Calu3 (cell line): ENCODE results near the gene EHBP1L1. TPM values are rescaled to one million over a fixed set of nuclear protein-coding genes. Genes with fewer than 3 reads are reported as not detected.
A peak's percentile ranks its signal among the peaks of the same experiment; 100 is the strongest.

Experiments
- BruUV-seq: library from RNA; stranded (reverse); fragments of 400-500 nt; replicated peaks from 2 replicates; lab custom pipeline; 2021; lab: Mats Ljungman, UMichigan
- CTCF ChIA-PET: fragments of 300-600 bp; sonication (Branson Sonifier 250); formaldehyde crosslinking; loops from one replicate; lab custom pipeline; 2022; ENCODE audit warnings: antibody characterized with exemption; lab: Charles Lee
- DNase-seq: peaks from one replicate; pipeline ENCODE4 v3.0.0; 2022
- H3K27ac Mint-ChIP-seq: one replicate; pipeline ENCODE4 v1.8.0; 2022; ENCODE audit warnings: mixed read lengths; ENCODE audit not compliant: unreplicated experiment
- H3K27me3 Mint-ChIP-seq: one replicate; pipeline ENCODE4 v1.8.0; 2022; ENCODE audit warnings: mixed read lengths; ENCODE audit not compliant: unreplicated experiment
- H3K36me3 Mint-ChIP-seq: one replicate; pipeline ENCODE4 v1.8.0; 2022; ENCODE audit warnings: mild to moderate bottlenecking, moderate library complexity, mixed read lengths; ENCODE audit not compliant: insufficient read depth, unreplicated experiment
- H3K4me1 Mint-ChIP-seq: one replicate; pipeline ENCODE4 v1.8.0; 2022; ENCODE audit warnings: mild to moderate bottlenecking, low read depth, mixed read lengths; ENCODE audit not compliant: unreplicated experiment
- H3K4me3 Mint-ChIP-seq: one replicate; pipeline ENCODE4 v1.8.0; 2022; ENCODE audit warnings: mild to moderate bottlenecking, low read depth, moderate library complexity, mixed read lengths; ENCODE audit not compliant: unreplicated experiment
- H3K9me3 Mint-ChIP-seq: one replicate; pipeline ENCODE4 v1.8.0; 2022; ENCODE audit warnings: low read depth, mixed read lengths; ENCODE audit not compliant: unreplicated experiment
- CTCF ChIP-seq: fragments of 200-600 bp; IDR thresholded peaks from one replicate; pipeline ENCODE4 v1.8.0; 2022; ENCODE audit warnings: antibody characterized with exemption; ENCODE audit not compliant: unreplicated experiment
- intact Hi-C: fragments of 100-400 bp; cut with micrococcal nuclease; formaldehyde crosslinking; loops from one replicate; pipeline ENCODE4 v1.10.0; 2022; ENCODE audit not compliant: unreplicated experiment
- total RNA-seq: library from RNA; stranded (reverse); gene quantifications from 2 replicates; pipeline ENCODE4 v1.2.3, GENCODE V29; 2022

The EHBP1L1 gene
- total RNA-seq, 1 experiment from 2014 or later, result 73.7 TPM

- peaks cover 96% of the 10 kb centered on the region for H3K36me3 Mint-ChIP-seq
Measured at GRCh38 chr11:65574109-65574810, 1.6 kb upstream of the EHBP1L1 start.

GRCh38 chr11:65574811-65575567, 864 bp upstream of the EHBP1L1 start:
- peaks cover 43% of the 10 kb centered on the region for H3K4me1 Mint-ChIP-seq
- intact Hi-C loops, result no loop called here
- H3K9me3 Mint-ChIP-seq, result no peaks in the 10 kb centered on the region
- DNase-seq, result no peak
- CTCF ChIA-PET, result interaction anchor here (0.6 to 1.5 kb wide), 3 partner anchors 13 to 24 kb away, joined by 3 to 4 read pairs (median 3); no protein-coding TSS in a partner anchor
- H3K36me3 Mint-ChIP-seq, result peaks cover 95% of the 10 kb centered on the region
- peak overlapping the region; percentile 77 for H3K27ac Mint-ChIP-seq
- no peak for TF ChIP-seq CTCF
- peak overlapping the region; percentile 79 for H3K4me3 Mint-ChIP-seq
- BruUV-seq, result TSS peak; percentile 95
- H3K27me3 Mint-ChIP-seq, result no peaks in the 10 kb centered on the region

More at GRCh38 chr11:65574109-65574810, 1.6 kb upstream of the EHBP1L1 start:
- intact Hi-C loops, result no loop called here
- no TSS peak for BruUV-seq
- no peaks in the 10 kb centered on the region for H3K27me3 Mint-ChIP-seq
- H3K27ac Mint-ChIP-seq, result peak overlapping the region; percentile 77
- H3K4me3 Mint-ChIP-seq, result peak overlapping the region; percentile 79
- CTCF ChIA-PET, result no interaction called here
- DNase-seq, result peak; percentile 97
- H3K4me1 Mint-ChIP-seq, result peaks cover 47% of the 10 kb centered on the region
- TF ChIP-seq CTCF, result peak; percentile 97
- H3K9me3 Mint-ChIP-seq, result no peaks in the 10 kb centered on the region

- Mint-ChIP-seq H3K9me3 (no peaks in the 10 kb centered on the region), H3K27me3 (no peaks in the 10 kb centered on the region), H3K36me3 (peaks cover 94% of the 10 kb centered on the region), H3K4me1 (peaks cover 34% of the 10 kb centered on the region), H3K27ac (peak overlapping the region; percentile 71), H3K4me3 (peak overlapping the region; percentile 79)
- no TSS peak for BruUV-seq
- TF ChIP-seq CTCF, result no peak
- CTCF ChIA-PET, result interaction anchor here (0.6 to 1.5 kb wide), 4 partner anchors 11 to 69 kb away, joined by 3 to 4 read pairs (median 3); no protein-coding TSS in a partner anchor
- intact Hi-C loops, result no loop called here
- no peak for DNase-seq
Measured at GRCh38 chr11:65576232-65576866, 496 bp downstream of the EHBP1L1 start.
